ENCODE data around the gene TMEM269. TPM values are rescaled to one million over a fixed set of nuclear protein-coding genes. Genes with fewer than 3 reads are reported as not detected.

The TMEM269 gene
- under 1 TPM; under 0.01 to 0.59 (median 0.16) TPM for total RNA-seq

DNA sequence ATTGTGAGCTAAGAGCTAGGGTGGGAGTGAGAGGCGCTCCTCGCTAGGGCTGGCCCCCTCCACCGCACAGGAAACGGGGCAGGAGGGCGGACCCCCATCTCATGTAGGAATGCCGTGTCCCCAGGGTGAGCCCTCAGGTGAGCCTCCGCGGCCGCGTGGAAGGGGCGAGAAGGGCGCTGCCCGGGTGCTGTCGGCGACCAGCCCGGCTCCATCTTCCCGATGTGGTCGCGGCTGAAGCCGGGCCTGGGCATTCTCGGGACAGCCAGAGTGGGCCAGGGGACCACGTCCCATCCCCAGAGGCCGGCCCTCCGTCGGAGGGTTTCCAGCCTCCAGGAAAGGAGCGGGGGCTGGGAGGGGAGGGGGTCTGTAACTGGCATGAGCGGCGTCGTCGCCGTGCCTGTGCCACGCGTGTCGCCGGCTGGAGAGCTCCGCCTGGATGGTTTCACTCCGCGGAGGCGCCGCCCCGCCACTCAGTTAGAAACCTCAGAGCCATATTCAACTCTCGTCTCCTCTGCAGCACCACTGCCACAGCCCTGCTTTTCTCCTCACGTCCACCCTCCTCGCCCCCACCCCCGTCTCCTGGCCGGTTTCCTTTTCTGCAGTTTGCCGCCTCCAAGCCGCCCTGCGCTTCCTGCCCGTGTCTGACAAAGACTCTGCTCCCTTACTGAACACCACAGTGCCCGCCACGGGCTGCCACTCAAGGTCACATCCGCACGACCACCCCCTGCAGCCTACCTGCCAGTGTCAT is at the start of gene TMEM269:
TSS of gene TMEM269 (plus strand) at position 46 of the 748 bp plus-strand sequence. CDS start 4,903 bp downstream, outside the sequence.
- TF ChIP-seq CTCF (IDR thresholded peaks at IDR 0.05) (no peak), POLR2AphosphoS5 (IDR thresholded peaks at IDR 0.05) (no peak), POLR2A (IDR thresholded peaks at IDR 0.05) (no peak)
- H3K27ac ChIP-seq, result no peak within 1 kb of the TSS
- DNase-seq (ENCODE audit: low spot score in 2 of 2), result no peak
- H3K4me3 ChIP-seq, result peak within 1 kb of the TSS; percentile 36 to 74 (median 52)
- intact Hi-C loops (cut with DNase I; ENCODE audit: low total_unique reads), result loop anchor here (5.0 kb wide), 1 partner anchor 1877 kb away; no protein-coding TSS in a partner anchor
- H3K36me3 ChIP-seq, result no peaks in the 10 kb centered on the region
- H3K27me3 ChIP-seq, result no peaks in the 10 kb centered on the region
- H3K9me3 ChIP-seq, result no peaks in the 10 kb centered on the region
- H3K4me1 ChIP-seq, result no peaks in the 10 kb centered on the region

- Histone ChIP-seq H3K9me3 (no peaks in the 10 kb centered on the region), H3K4me3 (no peak overlapping the region), H3K36me3 (no peaks in the 10 kb centered on the region), H3K27me3 (no peaks in the 10 kb centered on the region), H3K4me1 (no peaks in the 10 kb centered on the region), H3K27ac (no peak overlapping the region)
- no peak for DNase-seq (ENCODE audit: low spot score in 2 of 2)
- intact Hi-C loops (cut with DNase I; ENCODE audit: low total_unique reads), result no loop called here
- TF ChIP-seq POLR2AphosphoS5 (IDR thresholded peaks at IDR 0.05) (no peak), CTCF (IDR thresholded peaks at IDR 0.05) (no peak), POLR2A (IDR thresholded peaks at IDR 0.05) (no peak)
These were observed 49.7 kb upstream of the TMEM269 start for GRCh38 chr1:42735056-42735455.

GRCh38 chr1:42735477-42736105 is 49.2 kb upstream of the TMEM269 start:
- no peaks in the 10 kb centered on the region for H3K27me3 ChIP-seq
- H3K9me3 ChIP-seq, result no peaks in the 10 kb centered on the region
- H3K36me3 ChIP-seq, result no peaks in the 10 kb centered on the region
- no peaks in the 10 kb centered on the region for H3K4me1 ChIP-seq
- TF ChIP-seq POLR2AphosphoS5 (IDR thresholded peaks at IDR 0.05), result no peak
- no peak for TF ChIP-seq CTCF (IDR thresholded peaks at IDR 0.05)
- no peak for TF ChIP-seq POLR2A (IDR thresholded peaks at IDR 0.05)
- intact Hi-C loops (cut with DNase I; ENCODE audit: low total_unique reads), result no loop called here
- H3K27ac ChIP-seq, result no peak overlapping the region
- H3K4me3 ChIP-seq, result no peak overlapping the region
- no peak for DNase-seq (ENCODE audit: low spot score in 2 of 2)

DNA sequence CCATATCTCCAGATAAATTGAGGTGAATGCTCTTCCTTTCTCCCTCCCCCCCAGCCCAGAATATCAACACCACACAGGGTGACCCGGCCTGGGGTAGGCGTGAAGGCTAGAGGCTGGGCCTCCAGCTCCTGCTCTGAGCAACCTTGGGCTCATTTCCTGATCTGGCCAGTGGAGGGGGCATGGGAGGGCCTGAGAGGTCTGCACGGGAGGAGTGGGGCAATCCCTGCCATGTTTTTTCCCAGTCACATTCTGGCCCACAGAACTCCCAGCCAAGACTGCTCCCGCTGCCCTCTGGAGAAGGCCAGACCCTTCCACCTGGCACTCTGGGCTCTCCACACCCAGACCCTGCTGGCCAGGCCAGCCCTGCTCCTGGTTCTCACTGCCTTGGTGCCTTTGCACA is 48.6 kb upstream of the TMEM269 start:
- no peak overlapping the region for H3K27ac ChIP-seq
- H3K36me3 ChIP-seq, result no peaks in the 10 kb centered on the region
- H3K4me1 ChIP-seq, result no peaks in the 10 kb centered on the region
- TF ChIP-seq CTCF (IDR thresholded peaks at IDR 0.05), result no peak
- TF ChIP-seq POLR2A (IDR thresholded peaks at IDR 0.05), result no peak
- TF ChIP-seq POLR2AphosphoS5 (IDR thresholded peaks at IDR 0.05), result no peak
- H3K4me3 ChIP-seq, result no peak overlapping the region
- intact Hi-C loops (cut with DNase I; ENCODE audit: low total_unique reads), result no loop called here
- no peaks in the 10 kb centered on the region for H3K9me3 ChIP-seq
- no peaks in the 10 kb centered on the region for H3K27me3 ChIP-seq
- no peak for DNase-seq (ENCODE audit: low spot score in 2 of 2)

DNA sequence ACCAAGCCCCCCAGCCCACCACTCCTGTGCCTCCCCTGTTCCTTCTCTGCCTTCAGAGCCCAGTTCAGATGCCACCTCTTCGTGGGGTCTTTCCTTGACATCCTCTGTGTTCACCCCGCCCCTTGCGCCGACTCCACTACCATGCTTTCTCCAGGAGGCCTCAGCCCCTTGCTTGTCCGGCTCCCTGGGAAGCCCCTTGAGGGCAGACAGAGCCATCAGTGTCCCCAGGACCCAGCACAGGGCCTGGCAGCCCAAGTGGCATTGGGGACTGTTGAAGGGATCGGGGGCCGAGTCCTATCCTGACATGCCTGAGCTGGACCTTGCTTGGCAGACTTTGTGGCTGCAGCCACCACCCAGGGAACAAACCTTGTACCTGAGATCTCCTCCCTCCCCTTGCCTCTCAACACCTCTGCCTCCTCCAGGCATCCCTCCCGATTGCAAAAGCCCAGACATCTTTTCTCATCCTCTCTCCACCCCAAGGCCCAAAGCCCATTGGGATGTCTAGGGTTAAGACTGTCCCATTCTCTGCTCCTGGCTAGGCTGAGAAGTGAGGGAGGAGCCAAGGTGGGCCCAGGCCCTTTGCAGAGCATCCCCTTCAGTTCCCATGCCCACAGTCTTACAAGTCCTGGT is 48.1 kb upstream of the TMEM269 start:
- no peak for DNase-seq (ENCODE audit: low spot score in 2 of 2)
- TF ChIP-seq CTCF (IDR thresholded peaks at IDR 0.05) (no peak), POLR2AphosphoS5 (IDR thresholded peaks at IDR 0.05) (no peak), POLR2A (IDR thresholded peaks at IDR 0.05) (no peak)
- Histone ChIP-seq H3K36me3 (no peaks in the 10 kb centered on the region), H3K9me3 (no peaks in the 10 kb centered on the region), H3K27ac (no peak overlapping the region), H3K27me3 (no peaks in the 10 kb centered on the region), H3K4me3 (no peak overlapping the region), H3K4me1 (no peaks in the 10 kb centered on the region)
- intact Hi-C loops (cut with DNase I; ENCODE audit: low total_unique reads), result no loop called here

Data from breast epithelium (tissue), 4 donors.